MCF 10A (cell line): ENCODE measurements around the gene FGA. TPM values are rescaled to one million over a fixed set of nuclear protein-coding genes. Genes with fewer than 3 reads are reported as not detected.
A peak's percentile ranks its signal among the peaks of the same experiment; 100 is the strongest.
"Not testable (repeated sequence)": the region's sequence is repeated elsewhere in the genome, so short reads cannot be mapped to it uniquely, and the experiment has no call there.

Experiments used
- BruUV-seq: library from RNA; stranded (reverse); fragments of 400-500 nt; replicated peaks from 2 replicates; lab custom pipeline; 2021; lab: Mats Ljungman, UMichigan
- CTCF ChIA-PET: fragments of 300-600 bp; sonication (Branson Sonifier 250); formaldehyde crosslinking; extraction: SDS; loops from one replicate; lab custom pipeline; 2021; ENCODE audit warnings: antibody characterized with exemption, inconsistent platforms; lab: Yijun Ruan, JAX
- POLR2A ChIA-PET: fragments of 300-600, 350-650 bp; sonication (Branson Sonifier 250); formaldehyde crosslinking; extraction: SDS; loops from one replicate; lab custom pipeline; 2020; ENCODE audit warnings: antibody characterized with exemption, inconsistent platforms; lab: Yijun Ruan, JAX
- DNase-seq: peaks from one replicate; pipeline ENCODE4 v3.0.0-alpha.2; 2018; ENCODE audit not compliant: unreplicated experiment
- H3K27ac Mint-ChIP-seq: one replicate; pipeline ENCODE4 v1.8.0; 2022; ENCODE audit warnings: mild to moderate bottlenecking, low read depth, mixed read lengths; ENCODE audit not compliant: unreplicated experiment
- H3K27me3 Mint-ChIP-seq: one replicate; pipeline ENCODE4 v1.8.0; 2022; ENCODE audit warnings: mixed read lengths; ENCODE audit not compliant: insufficient read depth, unreplicated experiment
- H3K36me3 Mint-ChIP-seq: one replicate; pipeline ENCODE4 v1.8.0; 2022; ENCODE audit warnings: mild to moderate bottlenecking, moderate library complexity, mixed read lengths; ENCODE audit not compliant: insufficient read depth, unreplicated experiment
- H3K4me1 Mint-ChIP-seq: one replicate; pipeline ENCODE4 v1.8.0; 2022; ENCODE audit warnings: mixed read lengths; ENCODE audit not compliant: insufficient read depth, unreplicated experiment
- H3K4me3 Mint-ChIP-seq: one replicate; pipeline ENCODE4 v1.8.0; 2022; ENCODE audit warnings: mild to moderate bottlenecking, moderate library complexity, mixed read lengths; ENCODE audit not compliant: unreplicated experiment
- H3K9me3 Mint-ChIP-seq: one replicate; pipeline ENCODE4 v1.8.0; 2022; ENCODE audit warnings: mixed read lengths; ENCODE audit not compliant: unreplicated experiment
- intact Hi-C: fragments of 100-400 bp; cut with micrococcal nuclease; formaldehyde crosslinking; loops from 2 replicates; pipeline ENCODE4 v1.14.1; 2022
- total RNA-seq: library from RNA; stranded (reverse); gene quantifications from 2 replicates; pipeline ENCODE4 v1.2.3, GENCODE V29; 2022
- TF ChIP-seq, protein P1 (sequence below): fragments of 200-600 bp; IDR thresholded peaks from one replicate; pipeline ENCODE4 v1.8.0; 2022; ENCODE audit warnings: antibody characterized with exemption, mild to moderate bottlenecking; ENCODE audit not compliant: unreplicated experiment

FGA gene
- total RNA-seq, 1 experiment from 2014 or later, result not detected

DNA sequence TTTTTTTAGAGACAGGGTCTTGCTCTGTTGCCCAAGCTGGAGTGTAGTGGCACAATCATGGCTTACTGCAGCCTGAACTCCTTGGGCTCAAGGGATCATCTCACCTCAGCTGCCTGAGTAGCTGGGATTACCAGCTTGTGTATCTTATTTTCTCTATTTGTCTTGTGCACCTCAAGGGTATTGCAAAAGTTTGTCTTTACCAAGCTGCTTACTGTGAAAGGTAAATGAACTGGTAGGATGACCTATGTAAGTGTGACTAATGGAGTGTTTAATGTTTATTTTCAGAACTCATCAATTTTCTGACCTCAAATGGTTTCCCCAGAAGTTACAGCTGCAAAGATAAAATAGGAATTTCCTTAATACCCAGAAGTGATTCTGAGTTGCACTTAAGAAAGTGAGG lies 5.3 kb upstream of the FGA start:
- no TSS peak for BruUV-seq

DNA sequence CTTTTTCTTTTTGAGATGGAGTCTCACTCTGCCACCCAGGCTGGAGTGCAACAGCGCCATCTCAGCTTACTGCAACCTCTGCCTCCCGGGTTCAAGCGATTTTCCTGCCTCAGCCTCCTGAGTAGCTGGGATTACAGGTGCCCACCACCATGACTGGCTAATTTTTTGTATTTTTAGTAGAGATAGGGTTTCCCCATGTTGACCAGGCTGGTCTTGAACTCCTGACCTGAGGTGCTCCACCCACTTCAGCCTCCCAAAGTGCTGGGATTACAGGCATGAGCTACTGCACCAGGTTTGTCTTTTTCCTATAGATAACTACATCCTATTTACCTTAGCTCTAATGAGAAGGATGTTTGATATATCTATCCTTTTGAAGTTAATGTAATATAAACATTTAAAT lies 3.8 kb upstream of the FGA start:
- H3K36me3 Mint-ChIP-seq, intact Hi-C loops, BruUV-seq, H3K4me1 Mint-ChIP-seq, H3K27me3 Mint-ChIP-seq, POLR2A ChIA-PET, DNase-seq, H3K9me3 Mint-ChIP-seq, H3K27ac Mint-ChIP-seq, H3K4me3 Mint-ChIP-seq: not testable (repeated sequence)
- CTCF ChIA-PET, result interaction anchor here (0.8 to 7.3 kb wide), 8 partner anchors 15 to 213 kb away, joined by 3 to 53 read pairs (median 6); partner anchors contain the start of gene PLRG1

More for the DNA sequence above, 5.3 kb upstream of the FGA start:
- POLR2A ChIA-PET, result interaction anchor here (0.8 to 1.6 kb wide), 2 partner anchors 23 to 45 kb away, joined by 3 to 4 read pairs; partner anchors contain the start of gene PLRG1
- Mint-ChIP-seq H3K27ac (no peak overlapping the region), H3K9me3 (no peaks in the 10 kb centered on the region), H3K36me3 (no peaks in the 10 kb centered on the region), H3K4me1 (peaks cover 5% of the 10 kb centered on the region), H3K4me3 (no peak overlapping the region), H3K27me3 (no peaks in the 10 kb centered on the region)
- TF ChIP-seq, protein P1, sequence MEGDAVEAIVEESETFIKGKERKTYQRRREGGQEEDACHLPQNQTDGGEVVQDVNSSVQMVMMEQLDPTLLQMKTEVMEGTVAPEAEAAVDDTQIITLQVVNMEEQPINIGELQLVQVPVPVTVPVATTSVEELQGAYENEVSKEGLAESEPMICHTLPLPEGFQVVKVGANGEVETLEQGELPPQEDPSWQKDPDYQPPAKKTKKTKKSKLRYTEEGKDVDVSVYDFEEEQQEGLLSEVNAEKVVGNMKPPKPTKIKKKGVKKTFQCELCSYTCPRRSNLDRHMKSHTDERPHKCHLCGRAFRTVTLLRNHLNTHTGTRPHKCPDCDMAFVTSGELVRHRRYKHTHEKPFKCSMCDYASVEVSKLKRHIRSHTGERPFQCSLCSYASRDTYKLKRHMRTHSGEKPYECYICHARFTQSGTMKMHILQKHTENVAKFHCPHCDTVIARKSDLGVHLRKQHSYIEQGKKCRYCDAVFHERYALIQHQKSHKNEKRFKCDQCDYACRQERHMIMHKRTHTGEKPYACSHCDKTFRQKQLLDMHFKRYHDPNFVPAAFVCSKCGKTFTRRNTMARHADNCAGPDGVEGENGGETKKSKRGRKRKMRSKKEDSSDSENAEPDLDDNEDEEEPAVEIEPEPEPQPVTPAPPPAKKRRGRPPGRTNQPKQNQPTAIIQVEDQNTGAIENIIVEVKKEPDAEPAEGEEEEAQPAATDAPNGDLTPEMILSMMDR, result no peak
- CTCF ChIA-PET, result interaction anchor here (1.0 to 7.3 kb wide), 4 partner anchors 8 to 36 kb away, joined by 3 to 53 read pairs (median 10); no protein-coding TSS in a partner anchor
- intact Hi-C loops, result no loop called here
- peak; percentile 35 for DNase-seq

DNA sequence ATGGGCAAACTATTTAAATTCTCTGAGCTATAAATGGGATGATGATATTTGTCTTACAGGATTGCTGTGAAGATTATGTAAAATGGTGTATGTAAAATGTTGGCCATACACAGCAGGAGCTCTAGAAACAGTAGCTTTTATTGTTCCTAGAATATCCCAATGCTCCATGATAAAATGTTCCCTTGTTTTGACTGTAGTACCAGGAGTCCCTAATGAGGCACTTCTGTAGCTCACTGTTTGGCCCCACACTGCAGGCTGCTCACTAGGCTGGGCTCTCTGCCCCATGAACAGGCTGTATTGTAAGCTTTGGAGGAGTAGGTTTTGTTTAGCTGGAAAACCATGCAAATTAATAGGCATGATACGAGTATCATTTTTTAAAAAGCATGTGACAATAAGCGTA lies 3.3 kb upstream of the FGA start:
- Mint-ChIP-seq H3K4me3 (no peak overlapping the region), H3K27me3 (no peaks in the 10 kb centered on the region), H3K36me3 (no peaks in the 10 kb centered on the region), H3K27ac (no peak overlapping the region), H3K9me3 (no peaks in the 10 kb centered on the region), H3K4me1 (peaks cover 5% of the 10 kb centered on the region)
- no peak for DNase-seq
- intact Hi-C loops, result no loop called here
- CTCF ChIA-PET, result interaction anchor here (0.6 to 7.3 kb wide), 10 partner anchors 16 to 214 kb away, joined by 3 to 53 read pairs (median 6); partner anchors contain the start of gene PLRG1
- no TSS peak for BruUV-seq
- TF ChIP-seq, protein P1, result no peak
- POLR2A ChIA-PET, result no interaction called here

DNA sequence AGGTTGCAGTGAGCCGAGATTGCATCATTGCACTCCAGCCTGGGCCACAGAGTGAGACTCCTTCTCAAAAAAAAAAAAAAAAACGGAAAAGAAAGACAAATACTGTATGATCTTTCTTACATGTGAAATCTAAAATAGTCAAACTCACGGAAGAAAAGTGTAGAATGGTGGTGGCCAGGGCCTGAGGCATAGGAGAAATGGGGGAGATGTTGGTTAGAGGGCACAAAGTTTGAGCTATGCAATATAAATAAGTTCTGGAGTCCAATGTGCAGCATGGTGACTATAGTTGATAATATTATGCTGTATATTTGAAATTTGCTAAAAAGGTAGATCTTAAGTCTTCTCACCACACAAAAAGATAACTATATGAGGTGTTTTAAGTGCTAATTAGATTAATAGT lies 1.3 kb upstream of the FGA start:
- Mint-ChIP-seq H3K4me3 (no peak overlapping the region), H3K36me3 (no peaks in the 10 kb centered on the region), H3K4me1 (peaks cover 10% of the 10 kb centered on the region), H3K27ac (no peak overlapping the region), H3K27me3 (no peaks in the 10 kb centered on the region), H3K9me3 (no peaks in the 10 kb centered on the region)
- no TSS peak for BruUV-seq
- ChIA-PET CTCF (interaction anchor here (0.5 to 7.3 kb wide), 7 partner anchors 27 to 386 kb away, joined by 3 to 53 read pairs (median 5); no protein-coding TSS in a partner anchor), POLR2A (interaction anchor here (1.0 kb wide), 1 partner anchor 21 kb away, joined by 3 read pairs; the partner anchor contains the start of gene FGG)
- DNase-seq, result no peak
- intact Hi-C loops, result no loop called here
- TF ChIP-seq, protein P1, result no peak
